LHCN-M2 (cell line): ENCODE data around the gene ITGAX. TPM values are rescaled to one million over a fixed set of nuclear protein-coding genes. Genes with fewer than 3 reads are reported as not detected.

ENCODE experiments used
- DNase-seq: peaks from one replicate; pipeline ENCODE4 v3.0.0-alpha.2; 2012; ENCODE audit warnings: low read depth
- total RNA-seq: library from RNA; depleted of rRNA; stranded (reverse); fragments of >200 nt; gene quantifications from 2 replicates; pipeline ENCODE4 v1.2.3, GENCODE V29; 2014

Gene ITGAX
- total RNA-seq, 1 experiment from 2014 or later = not detected

DNA sequence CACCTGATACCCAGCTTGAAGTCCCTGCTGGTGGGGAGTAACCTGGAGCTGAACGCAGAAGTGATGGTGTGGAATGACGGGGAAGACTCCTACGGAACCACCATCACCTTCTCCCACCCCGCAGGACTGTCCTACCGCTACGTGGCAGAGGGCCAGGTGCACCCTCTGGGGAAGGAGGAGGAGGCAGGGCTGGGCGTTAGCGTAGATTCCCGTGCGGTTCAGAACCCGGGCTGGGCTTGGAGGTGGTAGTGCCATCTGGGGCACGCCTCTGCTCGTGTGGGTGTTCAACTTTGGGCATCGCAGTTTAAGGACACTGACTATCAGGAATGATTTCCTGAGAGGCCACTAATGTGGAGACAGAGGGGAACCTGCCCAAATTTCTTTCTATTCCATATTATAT, 18.3 kb downstream of the ITGAX start:
- no peak for DNase-seq

GRCh38 chr16:31375231-31375630, 20.3 kb downstream of the ITGAX start:
- DNase-seq = no peak

DNA sequence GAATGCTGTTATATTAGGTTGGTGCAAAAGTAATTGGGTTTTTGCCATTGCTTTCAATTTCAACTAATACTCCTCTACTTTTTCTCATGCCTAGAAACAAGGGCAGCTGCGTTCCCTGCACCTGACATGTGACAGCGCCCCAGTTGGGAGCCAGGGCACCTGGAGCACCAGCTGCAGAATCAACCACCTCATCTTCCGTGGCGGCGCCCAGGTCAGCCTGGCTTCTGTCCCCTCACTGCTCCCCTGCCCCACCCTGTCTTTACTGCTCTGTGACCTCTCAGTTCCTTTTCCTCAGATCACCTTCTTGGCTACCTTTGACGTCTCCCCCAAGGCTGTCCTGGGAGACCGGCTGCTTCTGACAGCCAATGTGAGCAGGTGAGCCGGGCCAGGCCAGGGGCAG, 21.7 kb downstream of the ITGAX start:
- DNase-seq = no peak

DNA sequence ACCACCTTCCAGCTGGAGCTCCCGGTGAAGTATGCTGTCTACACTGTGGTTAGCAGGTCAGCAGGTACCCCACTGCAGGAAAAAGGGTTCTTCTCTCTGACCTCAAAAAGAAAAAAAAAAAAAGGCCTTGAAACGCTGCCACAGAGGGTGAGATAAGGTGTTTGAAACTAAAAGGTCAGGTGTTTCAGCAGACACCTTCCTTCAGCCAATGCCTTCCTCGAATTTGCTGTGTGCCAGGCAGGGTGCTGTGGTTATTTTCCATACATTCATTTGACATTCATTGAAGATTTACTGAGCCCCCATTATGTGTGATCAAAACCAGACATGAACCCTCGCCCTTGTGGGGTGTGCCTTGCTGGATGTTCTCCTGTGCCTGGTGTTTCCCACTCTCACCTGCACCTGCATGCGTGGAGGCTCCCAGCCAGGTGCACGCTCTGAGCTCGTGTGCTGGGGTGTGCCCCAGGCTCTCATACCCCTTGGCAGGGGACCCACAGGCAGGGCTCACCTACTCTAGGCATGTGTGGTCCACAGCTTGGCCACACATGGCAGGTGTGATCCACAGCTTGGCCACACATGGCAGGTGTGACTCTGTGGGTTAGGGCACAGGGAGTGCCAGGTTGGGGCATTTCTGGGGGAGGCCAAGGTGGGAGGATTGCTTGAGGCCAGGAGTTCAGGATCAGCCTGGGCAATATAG, 22.4 kb downstream of the ITGAX start:
- no peak for DNase-seq

DNA sequence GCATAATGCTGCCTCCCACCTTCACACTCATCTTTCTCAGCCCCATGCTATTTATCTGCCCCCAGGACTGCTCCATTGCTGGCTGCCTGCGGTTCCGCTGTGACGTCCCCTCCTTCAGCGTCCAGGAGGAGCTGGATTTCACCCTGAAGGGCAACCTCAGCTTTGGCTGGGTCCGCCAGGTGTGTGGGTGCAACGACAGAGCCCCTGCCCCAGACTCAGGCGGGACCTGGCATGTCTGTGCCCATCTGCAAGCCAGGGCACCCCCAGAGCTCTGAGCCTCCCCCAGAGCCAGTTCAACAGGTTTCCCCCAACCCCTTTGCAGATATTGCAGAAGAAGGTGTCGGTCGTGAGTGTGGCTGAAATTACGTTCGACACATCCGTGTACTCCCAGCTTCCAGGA, 25.2 kb downstream of the ITGAX start:
- DNase-seq = no peak

DNA sequence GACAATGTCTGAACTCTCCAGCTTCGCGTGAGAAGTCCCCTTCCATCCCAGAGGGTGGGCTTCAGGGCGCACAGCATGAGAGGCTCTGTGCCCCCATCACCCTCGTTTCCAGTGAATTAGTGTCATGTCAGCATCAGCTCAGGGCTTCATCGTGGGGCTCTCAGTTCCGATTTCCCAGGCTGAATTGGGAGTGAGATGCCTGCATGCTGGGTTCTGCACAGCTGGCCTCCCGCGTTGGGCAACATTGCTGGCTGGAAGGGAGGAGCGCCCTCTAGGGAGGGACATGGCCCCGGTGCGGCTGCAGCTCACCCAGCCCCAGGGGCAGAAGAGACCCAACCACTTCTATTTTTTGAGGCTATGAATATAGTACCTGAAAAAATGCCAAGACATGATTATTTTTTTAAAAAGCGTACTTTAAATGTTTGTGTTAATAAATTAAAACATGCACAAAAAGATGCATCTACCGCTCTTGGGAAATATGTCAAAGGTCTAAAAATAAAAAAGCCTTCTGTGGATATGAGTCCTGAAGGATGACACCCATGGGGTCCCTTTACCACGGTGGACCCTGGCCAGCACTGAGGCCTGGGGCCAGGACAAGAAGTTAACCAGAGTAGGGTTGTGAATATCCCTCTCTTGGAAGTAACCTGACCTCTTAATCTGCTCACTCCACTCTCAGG, 27.6 kb downstream of the ITGAX start:
- DNase-seq = peak; percentile 45

- no peak for DNase-seq
These were observed 30.7 kb downstream of the ITGAX start for GRCh38 chr16:31385680-31386079.

GRCh38 chr16:31386157-31386984, 31.4 kb downstream of the ITGAX start:
- DNase-seq = peak; percentile 40

- DNase-seq = no peak
These were observed 33.6 kb downstream of the ITGAX start for GRCh38 chr16:31388535-31388934.

- no peak for DNase-seq
These were observed 35.6 kb downstream of the ITGAX start for GRCh38 chr16:31390504-31391041.

DNA sequence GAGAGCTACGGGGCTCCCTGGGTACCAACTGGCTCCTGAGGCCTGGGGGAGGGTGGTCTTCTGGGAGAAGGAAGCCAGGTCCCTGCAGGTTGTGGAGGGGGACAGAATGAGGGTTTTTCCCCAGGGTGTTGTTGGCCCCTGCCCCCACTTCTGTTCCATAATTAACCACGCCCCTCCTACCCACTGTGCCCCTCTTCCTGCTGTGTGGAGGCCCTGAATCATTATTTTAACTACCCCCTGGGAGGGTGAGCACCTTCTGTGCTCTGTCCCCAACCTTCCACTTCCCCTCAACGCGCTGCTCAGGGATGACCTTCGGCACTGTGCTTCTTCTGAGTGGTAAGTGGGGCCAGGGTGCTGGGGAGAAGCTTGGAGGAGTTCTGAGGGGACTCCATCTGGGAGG, 38.1 kb downstream of the ITGAX start, which contains the start of gene ITGAD:
TSS of gene ITGAD (plus strand) at position 280 of the 400 bp plus-strand sequence. CDS start at position 306, 26 bp downstream.
- no peak for DNase-seq

GRCh38 chr16:31395647-31396046, 40.7 kb downstream of the ITGAX start:
- DNase-seq = no peak

GRCh38 chr16:31397096-31397660, 42.2 kb downstream of the ITGAX start:
- no peak for DNase-seq

GRCh38 chr16:31397701-31398100, 42.7 kb downstream of the ITGAX start:
- no peak for DNase-seq

GRCh38 chr16:31400191-31400590, 45.2 kb downstream of the ITGAX start:
- no peak for DNase-seq

- DNase-seq = no peak
These were observed 46.5 kb downstream of the ITGAX start for GRCh38 chr16:31401436-31401835.

DNA sequence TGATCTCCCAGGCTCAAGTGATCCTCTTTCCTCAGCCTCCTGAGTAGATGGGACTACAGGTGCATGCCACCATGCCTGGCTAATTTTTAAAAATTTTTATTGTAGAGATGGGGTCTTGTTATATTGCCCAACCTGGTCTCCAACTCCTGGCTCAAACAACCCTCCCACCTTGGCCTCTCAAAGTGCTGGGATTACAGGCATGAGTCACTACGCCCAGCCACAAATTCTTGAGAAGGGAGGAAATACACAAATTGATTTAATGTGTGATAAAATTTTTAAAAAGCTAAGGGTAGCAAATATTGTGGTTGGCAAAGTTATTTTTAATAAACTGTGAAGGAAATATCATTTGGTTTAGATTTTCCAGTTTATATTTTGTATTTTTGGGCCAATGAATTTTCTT, 47.7 kb downstream of the ITGAX start:
- peak; percentile 10 for DNase-seq

DNA sequence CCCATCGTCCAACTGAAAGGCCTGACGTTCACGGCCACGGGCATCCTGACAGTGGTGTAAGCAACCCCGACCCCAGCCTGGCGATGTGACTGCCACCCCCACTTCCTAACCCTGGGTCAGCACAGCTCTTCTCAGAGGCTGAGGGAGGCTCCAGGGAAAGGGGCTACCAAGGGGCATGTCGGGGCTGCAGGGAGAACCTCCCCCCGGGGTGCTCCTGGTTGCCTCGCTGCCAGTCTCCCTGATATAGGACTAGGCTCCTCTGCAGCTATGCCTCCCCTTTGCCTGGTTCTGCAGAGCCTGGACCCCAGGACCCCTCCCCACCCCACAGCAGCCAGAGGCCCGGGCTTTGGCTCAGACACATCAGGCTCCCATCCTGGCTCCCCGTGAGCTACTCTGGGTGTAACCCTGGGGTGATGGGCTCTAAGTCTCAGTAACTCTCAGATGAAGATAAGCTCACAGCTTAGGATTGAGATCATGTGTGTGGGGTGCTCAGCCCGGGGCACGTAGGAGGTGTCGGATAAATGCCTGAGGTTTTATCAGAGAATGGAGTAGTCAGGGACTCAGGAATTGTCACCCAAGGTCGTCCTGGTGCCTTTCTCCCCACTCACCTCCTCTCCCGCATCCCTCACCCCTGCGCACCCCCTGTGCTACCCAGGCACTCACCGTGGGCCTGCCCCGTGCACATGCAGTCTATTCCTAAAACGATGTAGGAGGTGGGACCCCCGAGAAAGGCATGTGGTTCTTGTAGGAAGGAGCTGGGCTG, 48.8 kb downstream of the ITGAX start:
- DNase-seq = no peak

- peak; percentile 37 for DNase-seq
These were observed 49.5 kb downstream of the ITGAX start for GRCh38 chr16:31404353-31405064.

- no peak for DNase-seq
These were observed 52.4 kb downstream of the ITGAX start for GRCh38 chr16:31407406-31407805.
